Measurements from ENCODE around the gene BAX.

- TF ChIP-seq CTCF (IDR thresholded peaks at IDR 0.05) (no peak), POLR2A (IDR thresholded peaks at IDR 0.05) (no peak)
Observed at GRCh38 chr19:48926909-48927308, 27.8 kb upstream of the BAX start.
